GM23338 (cell line): ENCODE data around the gene FCRLA. TPM values are rescaled to one million over a fixed set of nuclear protein-coding genes. Genes with fewer than 3 reads are reported as not detected.
A peak's percentile ranks its signal among the peaks of the same experiment; 100 is the strongest.

ENCODE experiments used
- ATAC-seq: fragments of 200-7000 bp; cut with Tn5 transposase; 3 replicates; pipeline ENCODE4 v1.9.1; 2020
- DNase-seq: peaks from one replicate; pipeline ENCODE4 v3.0.0-alpha.2; 2015; ENCODE audit warnings: low spot score
- H2AFZ ChIP-seq: fragments of 200-600 bp; sonication (generic); 2 replicates; pipeline ENCODE4 v1.8.0; 2016; ENCODE audit warnings: antibody characterized with exemption, mild to moderate bottlenecking, moderate library complexity
- H3F3A ChIP-seq: fragments of 200-600 bp; sonication (generic); replicated peaks from 2 replicates; pipeline ENCODE4 v1.8.0; 2017; ENCODE audit warnings: antibody characterized with exemption, mixed run types, low read depth
- H3K27ac ChIP-seq: fragments of 200-600 bp; sonication (generic); 2 replicates; pipeline ENCODE4 v1.6.1; 2016; ENCODE audit warnings: low read depth
- H3K27me3 ChIP-seq: fragments of 200-600 bp; sonication (generic); 2 replicates; pipeline ENCODE4 v1.8.0; 2016; ENCODE audit warnings: mild to moderate bottlenecking, mixed run types, moderate library complexity; ENCODE audit not compliant: insufficient read depth
- H3K36me3 ChIP-seq: fragments of 200-600 bp; sonication (generic); 2 replicates; pipeline ENCODE4 v1.8.0; 2016; ENCODE audit warnings: mild to moderate bottlenecking; ENCODE audit not compliant: insufficient read depth
- H3K4me1 ChIP-seq: fragments of 200-600 bp; sonication (generic); 2 replicates; pipeline ENCODE4 v1.8.0; 2016; ENCODE audit warnings: mild to moderate bottlenecking, moderate library complexity; ENCODE audit not compliant: insufficient read depth
- H3K4me2 ChIP-seq: fragments of 200-600 bp; sonication (generic); 2 replicates; pipeline ENCODE4 v1.7.1; 2017; ENCODE audit warnings: mixed run types
- H3K4me3 ChIP-seq: fragments of 200-600 bp; sonication (generic); 2 replicates; pipeline ENCODE4 v1.6.1; 2016; ENCODE audit warnings: mixed run types
- H3K79me2 ChIP-seq: fragments of 200-600 bp; sonication (generic); replicated peaks from 2 replicates; pipeline ENCODE4 v1.8.0; 2017; ENCODE audit warnings: mild to moderate bottlenecking; ENCODE audit not compliant: insufficient read depth
- H3K9me2 ChIP-seq: fragments of 200-600 bp; sonication (generic); 2 replicates; pipeline ENCODE4 v1.8.0; 2017; ENCODE audit not compliant: insufficient read depth
- H4K20me1 ChIP-seq: fragments of 200-600 bp; sonication (generic); replicated peaks from 2 replicates; pipeline ENCODE4 v1.8.0; 2017; ENCODE audit warnings: mild to moderate bottlenecking; ENCODE audit not compliant: insufficient read depth
- H3K27ac Mint-ChIP-seq: 2 replicates; pipeline ENCODE4 v1.8.0; 2020; ENCODE audit warnings: inconsistent platforms, mild to moderate bottlenecking, moderate library complexity, mixed read lengths
- H3K27me3 Mint-ChIP-seq: 3 replicates; pipeline ENCODE4 v1.8.0; 2022; ENCODE audit warnings: low read depth, mild to moderate bottlenecking, moderate library complexity, mixed read lengths, inconsistent platforms; ENCODE audit not compliant: insufficient read depth, poor library complexity
- H3K36me3 Mint-ChIP-seq: 3 replicates; pipeline ENCODE4 v1.8.0; 2021; ENCODE audit warnings: low read depth, mild to moderate bottlenecking, inconsistent platforms, moderate library complexity, mixed read lengths
- H3K4me1 Mint-ChIP-seq: 3 replicates; pipeline ENCODE4 v1.8.0; 2020; ENCODE audit warnings: mild to moderate bottlenecking, inconsistent platforms, mixed read lengths
- H3K4me3 Mint-ChIP-seq: 3 replicates; pipeline ENCODE4 v1.8.0; 2021; ENCODE audit warnings: moderate library complexity, mild to moderate bottlenecking, inconsistent platforms, mixed read lengths
- H3K9me3 Mint-ChIP-seq: 3 replicates; pipeline ENCODE4 v1.8.0; 2020; ENCODE audit warnings: moderate library complexity, mild to moderate bottlenecking, inconsistent platforms, mixed read lengths
- ETS1 ChIP-seq: IDR thresholded peaks from 2 replicates; pipeline ENCODE4 v1.6.1; 2016; ENCODE audit warnings: antibody characterized with exemption
- EZH2 ChIP-seq: fragments of 200-600 bp; sonication (generic); IDR thresholded peaks from one replicate; pipeline ENCODE4 v1.8.0; 2017; ENCODE audit warnings: antibody characterized with exemption, mild to moderate bottlenecking, low read depth; ENCODE audit not compliant: unreplicated experiment
- EZH2phosphoT487 ChIP-seq: fragments of 200-600 bp; sonication (generic); IDR thresholded peaks from one replicate; pipeline ENCODE4 v1.8.1; 2018; ENCODE audit warnings: antibody characterized with exemption; ENCODE audit not compliant: unreplicated experiment
- JUNB ChIP-seq: IDR thresholded peaks from one replicate; pipeline ENCODE4 v1.6.1; 2016; ENCODE audit warnings: antibody characterized with exemption; ENCODE audit not compliant: unreplicated experiment
- POLR2AphosphoS5 ChIP-seq: IDR thresholded peaks from 2 replicates; pipeline ENCODE4 v1.6.1; 2016; ENCODE audit warnings: antibody characterized with exemption, low read depth
- REST ChIP-seq: IDR thresholded peaks from one replicate; pipeline ENCODE4 v1.6.1; 2018; ENCODE audit warnings: antibody characterized with exemption; ENCODE audit not compliant: unreplicated experiment
- ZNF114 ChIP-seq: fragments of 250-450 bp; sonication (Bioruptor Pico); IDR thresholded peaks from 2 replicates; pipeline ENCODE4 v1.5.0; 2020; ENCODE audit warnings: mild to moderate bottlenecking, moderate library complexity
- ZNF331 ChIP-seq: fragments of 250-450 bp; sonication (Bioruptor Pico); IDR thresholded peaks from 2 replicates; pipeline ENCODE4 v1.5.0; 2020; ENCODE audit warnings: low read depth, mild to moderate bottlenecking, moderate library complexity
- polyA plus RNA-seq: library from polyadenylated mRNA; unstranded; fragments of >200 nt; fragmentation: Nextera tagmentation; extraction: Ambion mirVana; gene quantifications from 2 replicates; pipeline ENCODE4 v1.2.1, GENCODE V29; 2016
- total RNA-seq: library from RNA; depleted of rRNA; stranded (reverse); fragments of >200 nt; shearing (Covaris generic); gene quantifications from 2 replicates; pipeline ENCODE4 v1.2.3, GENCODE V29; 2014

FCRLA gene
- total and polyA plus RNA-seq, 2 experiments from 2014 or later, result 0.24 TPM; not detected in 1

- no peak overlapping the region for H3K27ac Mint-ChIP-seq
- peak; percentile 90 for DNase-seq
- peaks cover 45% of the 10 kb centered on the region for H3K27me3 Mint-ChIP-seq
Observed at GRCh38 chr1:161726473-161727255, 19.6 kb downstream of the FCRLA start.

GRCh38 chr1:161727256-161727924 lies 20.4 kb downstream of the FCRLA start:
- Histone ChIP-seq H3K27ac (0 out of 2 replicates have a peak overlapping the region, but pooled peaks have one; percentile 63), H3K4me2 (peak overlapping the region; percentile 89), H3K9me2 (0 out of 2 replicates have a peak, but pooled peaks cover 2% of the 10 kb centered on the region), H3K4me3 (peak overlapping the region; percentile 93), H3K79me2 (no peaks in the 10 kb centered on the region), H3K4me1 (peaks cover 22% of the 10 kb centered on the region), H3F3A (no peaks in the 10 kb centered on the region), H3K36me3 (no peaks in the 10 kb centered on the region), H4K20me1 (no peaks in the 10 kb centered on the region), H2AFZ (peak overlapping the region; percentile 94), H3K27me3 (peaks cover 55% of the 10 kb centered on the region)
- Mint-ChIP-seq H3K4me3 (peak overlapping the region; percentile 85), H3K9me3 (no peaks in the 10 kb centered on the region; the same call in 2 of the 3 replicates), H3K27ac (peak overlapping the region; percentile 79), H3K36me3 (no peaks in the 10 kb centered on the region), H3K27me3 (peaks cover 42% of the 10 kb centered on the region), H3K4me1 (peaks cover 31% of the 10 kb centered on the region)
- DNase-seq (peak; percentile 41), ATAC-seq (peak; percentile 17)
- no peak for TF ChIP-seq JUNB
- no peak for TF ChIP-seq REST
- TF ChIP-seq ZNF331, result no peak

More at GRCh38 chr1:161726473-161727255, 19.6 kb downstream of the FCRLA start:
- peaks cover 29% of the 10 kb centered on the region for H3K4me1 Mint-ChIP-seq
- no peaks in the 10 kb centered on the region; the same call in 2 of the 3 replicates for H3K9me3 Mint-ChIP-seq
- peak; percentile 77 for ATAC-seq
- Histone ChIP-seq H3K27me3 (peaks cover 57% of the 10 kb centered on the region), H3K36me3 (no peaks in the 10 kb centered on the region), H3K4me3 (peak overlapping the region; percentile 93), H3K4me1 (peaks cover 19% of the 10 kb centered on the region), H3K27ac (0 out of 2 replicates have a peak overlapping the region, but pooled peaks have one; percentile 63), H2AFZ (peak overlapping the region; percentile 98), H3K79me2 (no peaks in the 10 kb centered on the region), H3K9me2 (0 out of 2 replicates have a peak, but pooled peaks cover 2% of the 10 kb centered on the region), H3F3A (no peaks in the 10 kb centered on the region), H4K20me1 (no peaks in the 10 kb centered on the region), H3K4me2 (peak overlapping the region; percentile 97)
- TF ChIP-seq JUNB, result no peak
- TF ChIP-seq EZH2phosphoT487, result no peak
- TF ChIP-seq ETS1, result 0 out of 2 replicates have a peak, but pooled peaks have one; percentile 43
- no peak for TF ChIP-seq ZNF331
- TF ChIP-seq ZNF114 (CRISPR knock-in tag), result no peak
- peak; percentile 35 for TF ChIP-seq EZH2
- TF ChIP-seq POLR2AphosphoS5, result peak; percentile 87
- no peaks in the 10 kb centered on the region for H3K36me3 Mint-ChIP-seq
- H3K4me3 Mint-ChIP-seq, result peak overlapping the region; percentile 85
